ENCODE measurements around the gene SENP6. TPM values are rescaled to one million over a fixed set of nuclear protein-coding genes. Genes with fewer than 3 reads are reported as not detected.

Gene SENP6
- total RNA-seq, 1 donor from 2014 or later, result 82.1 TPM

GRCh38 chr6:75604294-75604693 lies 2.6 kb downstream of the SENP6 start:
- H3K9me3 Mint-ChIP-seq (ENCODE audit: low read depth), result no peaks in the 10 kb centered on the region
- H3K27ac Mint-ChIP-seq (ENCODE audit: unreplicated experiment), result peak overlapping the region; percentile 99
- peak overlapping the region; percentile 99 for H3K4me3 Mint-ChIP-seq (ENCODE audit: unreplicated experiment)
- H3K4me1 Mint-ChIP-seq (ENCODE audit: low read depth), result peaks cover 70% of the 10 kb centered on the region
- TF ChIP-seq CTCF (IDR thresholded peaks at IDR 0.05), result no peak
- DNase-seq (ENCODE audit: low spot score), result no peak
- no peaks in the 10 kb centered on the region for H3K27me3 Mint-ChIP-seq (ENCODE audit: low read depth)
- no peaks in the 10 kb centered on the region for H3K36me3 Mint-ChIP-seq (ENCODE audit: low read depth)

DNA sequence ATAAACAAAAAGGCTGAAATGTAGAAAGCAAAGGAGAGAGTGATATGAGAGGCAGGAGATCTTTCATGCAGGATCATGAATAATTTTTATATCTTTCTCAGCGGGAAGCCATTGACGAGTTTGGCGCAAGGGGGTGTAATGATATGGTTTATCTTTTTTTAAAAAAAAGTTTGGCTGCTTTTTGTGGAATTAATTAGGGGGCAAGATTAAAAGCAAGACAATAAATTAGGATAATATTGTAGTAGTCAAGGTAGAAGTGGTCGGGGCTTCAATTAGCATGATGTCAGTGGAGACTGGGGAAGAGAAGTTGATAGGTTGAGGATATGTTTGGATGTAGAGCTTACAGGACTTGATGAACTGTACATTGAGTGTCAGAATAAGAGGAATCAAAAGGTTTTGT lies 4.0 kb downstream of the SENP6 start:
- Mint-ChIP-seq H3K9me3 (ENCODE audit: low read depth) (no peaks in the 10 kb centered on the region), H3K4me3 (ENCODE audit: unreplicated experiment) (no peak overlapping the region), H3K36me3 (ENCODE audit: low read depth) (no peaks in the 10 kb centered on the region), H3K4me1 (ENCODE audit: low read depth) (peaks cover 76% of the 10 kb centered on the region), H3K27ac (ENCODE audit: unreplicated experiment) (peak overlapping the region; percentile 24), H3K27me3 (ENCODE audit: low read depth) (no peaks in the 10 kb centered on the region)
- no peak for DNase-seq (ENCODE audit: low spot score)
- TF ChIP-seq CTCF (IDR thresholded peaks at IDR 0.05), result no peak

- H3K9me3 Mint-ChIP-seq (ENCODE audit: low read depth), result no peaks in the 10 kb centered on the region
- DNase-seq (ENCODE audit: low spot score), result no peak
- H3K27ac Mint-ChIP-seq (ENCODE audit: unreplicated experiment), result no peak overlapping the region
- TF ChIP-seq CTCF (IDR thresholded peaks at IDR 0.05), result no peak
- no peak overlapping the region for H3K4me3 Mint-ChIP-seq (ENCODE audit: unreplicated experiment)
- no peaks in the 10 kb centered on the region for H3K27me3 Mint-ChIP-seq (ENCODE audit: low read depth)
- H3K4me1 Mint-ChIP-seq (ENCODE audit: low read depth), result peaks cover 94% of the 10 kb centered on the region
- H3K36me3 Mint-ChIP-seq (ENCODE audit: low read depth), result no peaks in the 10 kb centered on the region
These were observed 6.6 kb downstream of the SENP6 start for GRCh38 chr6:75608304-75608703.

GRCh38 chr6:75608956-75609533 lies 7.4 kb downstream of the SENP6 start:
- Mint-ChIP-seq H3K4me3 (ENCODE audit: unreplicated experiment) (no peak overlapping the region), H3K27me3 (ENCODE audit: low read depth) (no peaks in the 10 kb centered on the region), H3K4me1 (ENCODE audit: low read depth) (peaks cover 92% of the 10 kb centered on the region), H3K27ac (ENCODE audit: unreplicated experiment) (peak overlapping the region; percentile 81), H3K9me3 (ENCODE audit: low read depth) (no peaks in the 10 kb centered on the region), H3K36me3 (ENCODE audit: low read depth) (no peaks in the 10 kb centered on the region)
- no peak for TF ChIP-seq CTCF (IDR thresholded peaks at IDR 0.05)
- DNase-seq (ENCODE audit: low spot score), result no peak

DNA sequence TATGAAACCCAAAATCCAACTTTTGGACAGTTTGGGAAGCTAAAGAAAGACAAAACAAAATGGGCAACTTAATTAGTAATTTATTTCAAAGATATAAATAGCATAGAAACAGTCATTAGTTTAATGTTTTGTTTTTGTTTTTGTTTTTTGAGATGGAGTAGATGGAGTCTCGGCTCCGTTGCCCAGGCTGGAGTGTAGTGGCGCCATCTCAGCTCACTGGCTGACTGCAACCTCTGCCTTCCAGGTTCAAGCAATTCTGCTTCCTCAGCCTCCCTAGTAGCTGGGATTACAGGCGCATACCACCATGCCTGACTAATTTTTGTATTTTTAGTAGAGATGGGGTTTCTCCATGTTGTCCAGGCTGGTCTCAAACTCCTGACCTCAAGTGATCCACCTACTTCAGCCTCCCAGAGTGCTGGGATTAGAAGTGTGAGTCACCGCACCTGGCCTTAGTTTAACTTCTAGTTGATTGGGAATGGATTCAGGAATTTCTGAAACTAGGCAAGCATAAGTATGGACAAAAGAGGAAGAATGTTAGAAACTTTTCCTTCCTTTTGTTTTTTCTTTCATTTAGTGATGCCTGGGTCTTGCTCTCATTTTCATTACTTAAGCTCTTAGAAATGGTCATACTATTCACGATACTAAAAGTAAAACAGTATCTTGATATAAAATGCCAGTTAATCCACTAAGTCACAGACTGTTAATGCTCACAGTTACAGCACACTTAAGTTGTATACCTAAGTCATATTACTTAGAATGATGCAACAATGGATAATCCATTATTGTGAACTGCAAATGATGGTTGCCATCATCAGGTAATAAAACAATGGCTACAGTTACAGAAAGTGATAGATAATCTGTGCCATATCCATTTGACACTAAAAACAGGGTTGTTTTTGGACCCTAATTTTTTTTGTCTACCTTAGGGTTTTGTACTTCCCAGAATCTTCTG lies 8.2 kb downstream of the SENP6 start:
- Mint-ChIP-seq H3K36me3 (ENCODE audit: low read depth) (no peaks in the 10 kb centered on the region), H3K9me3 (ENCODE audit: low read depth) (no peaks in the 10 kb centered on the region), H3K4me3 (ENCODE audit: unreplicated experiment) (no peak overlapping the region), H3K27ac (ENCODE audit: unreplicated experiment) (peak overlapping the region; percentile 81), H3K27me3 (ENCODE audit: low read depth) (no peaks in the 10 kb centered on the region), H3K4me1 (ENCODE audit: low read depth) (peaks cover 85% of the 10 kb centered on the region)
- TF ChIP-seq CTCF (IDR thresholded peaks at IDR 0.05), result no peak
- no peak for DNase-seq (ENCODE audit: low spot score)
